ENCODE results near the gene ITGB2.
"Not testable (repeated sequence)": the region's sequence is repeated elsewhere in the genome, so short reads cannot be mapped to it uniquely, and the experiment has no call there.

ITGB2 gene

DNA sequence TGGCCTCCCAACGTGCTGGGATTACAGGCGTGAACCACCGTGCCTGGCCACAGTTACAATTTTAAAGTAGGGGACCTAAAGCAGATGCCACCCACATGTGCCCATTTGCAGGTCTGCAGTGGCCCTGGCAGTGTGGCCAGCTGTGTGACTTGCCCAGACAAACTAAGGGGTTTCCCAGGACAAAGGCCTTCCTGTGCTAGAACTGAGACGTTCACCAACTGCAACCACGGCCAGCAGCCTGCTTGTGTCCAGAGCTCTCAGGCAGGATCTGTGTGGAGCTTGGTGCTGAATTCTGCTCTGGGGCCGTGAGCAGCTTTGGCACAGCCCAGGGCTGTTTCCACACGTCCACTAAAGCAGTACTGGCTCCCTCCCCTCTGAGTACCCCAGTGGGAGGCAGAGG lies 36.6 kb downstream of the ITGB2 start:
- DNase-seq (ENCODE audit: low read depth in 2 of 2): no peak

- DNase-seq (ENCODE audit: low read depth in 2 of 2): no peak
Measured at GRCh38 chr21:44883250-44883649, 37.4 kb downstream of the ITGB2 start.

DNA sequence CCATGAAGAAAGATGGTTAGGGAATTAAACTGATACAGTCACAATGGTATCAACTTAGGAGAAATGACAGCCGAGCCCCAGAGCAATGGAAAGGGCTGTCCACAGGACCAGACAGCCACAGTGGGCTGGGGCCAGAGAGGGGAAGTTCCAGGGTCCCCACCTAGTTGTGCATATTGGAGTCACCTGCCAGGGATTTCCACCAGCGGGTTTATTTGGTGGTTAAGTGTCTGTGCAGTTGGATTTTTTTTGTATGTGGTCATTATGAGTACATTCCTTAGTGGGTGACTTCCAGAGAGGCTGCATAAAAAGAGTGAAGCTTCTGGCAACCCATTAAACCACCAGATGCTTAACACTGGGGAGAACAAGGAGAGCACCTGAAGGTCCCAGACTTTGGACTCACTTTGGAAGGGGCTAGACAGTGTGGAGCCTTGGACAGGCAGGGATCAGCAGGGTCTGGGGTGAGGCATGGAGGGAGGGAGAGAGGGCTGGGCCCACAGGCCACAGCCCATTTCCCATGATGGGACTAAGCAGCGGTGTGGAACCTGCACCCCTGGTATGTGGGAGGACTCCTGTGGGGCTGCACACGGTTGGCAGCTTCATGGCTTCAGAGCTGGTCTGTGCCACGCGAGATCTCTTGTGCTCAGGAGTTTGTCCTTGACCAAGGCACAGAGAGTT lies 39.4 kb downstream of the ITGB2 start:
- DNase-seq (ENCODE audit: low read depth in 2 of 2): no peak

DNA sequence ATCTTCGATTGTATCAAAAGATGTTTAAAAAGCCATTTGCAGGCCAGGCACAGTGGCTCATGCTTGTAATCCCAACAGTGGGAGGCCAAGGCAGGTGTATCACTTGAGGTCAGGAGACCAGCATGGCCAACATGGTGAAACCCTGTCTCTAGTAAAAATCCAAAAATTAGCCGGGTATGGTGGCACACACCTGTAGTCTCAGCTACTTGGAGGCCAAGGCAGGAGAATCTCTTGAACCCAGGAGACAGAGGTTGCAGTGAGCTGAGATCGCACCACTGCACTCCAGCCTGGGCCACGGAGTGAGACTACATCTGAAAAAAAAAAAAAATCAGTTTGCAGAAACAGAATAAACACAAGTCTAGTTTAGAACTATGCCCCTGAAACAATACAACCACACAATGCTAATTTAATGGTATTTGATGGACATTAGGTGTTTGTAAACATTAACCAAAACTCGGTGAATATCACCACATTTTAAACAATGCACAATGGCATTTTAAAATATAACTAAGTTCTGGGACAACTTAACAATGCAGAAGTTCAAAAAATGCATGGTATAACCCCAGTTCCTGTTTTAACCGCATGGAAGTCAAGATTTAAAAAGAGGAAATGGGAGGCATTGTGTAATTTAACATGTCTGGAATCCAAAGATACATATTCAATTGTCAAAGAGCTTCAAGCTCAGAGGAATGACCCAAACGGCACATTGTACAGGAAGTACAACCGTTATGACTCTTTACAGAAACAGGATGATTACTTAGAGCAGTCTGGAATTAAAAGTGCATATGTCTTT lies 40.1 kb downstream of the ITGB2 start:
- DNase-seq (ENCODE audit: low read depth in 2 of 2): no peak

DNA sequence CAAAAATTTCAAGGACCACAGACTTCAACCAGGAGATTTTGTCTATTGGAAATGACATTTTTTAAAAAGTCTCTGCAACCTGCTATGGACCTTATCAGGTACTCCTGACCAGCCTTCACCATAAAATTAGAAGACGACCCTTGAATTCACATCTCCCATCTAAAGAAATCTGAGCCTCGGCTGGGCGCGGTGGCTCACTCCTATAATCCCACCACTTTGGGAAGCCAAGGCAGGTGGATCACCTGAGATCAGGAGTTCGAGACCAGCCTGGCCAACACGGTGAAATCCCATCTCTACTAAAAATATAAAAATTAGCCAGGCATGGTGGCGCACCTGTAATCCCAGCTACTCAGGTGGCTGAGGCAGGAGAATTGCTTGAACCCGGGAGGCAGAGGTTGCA lies 41.5 kb downstream of the ITGB2 start:
- DNase-seq (ENCODE audit: low read depth in 2 of 2): not testable (repeated sequence)

DNA sequence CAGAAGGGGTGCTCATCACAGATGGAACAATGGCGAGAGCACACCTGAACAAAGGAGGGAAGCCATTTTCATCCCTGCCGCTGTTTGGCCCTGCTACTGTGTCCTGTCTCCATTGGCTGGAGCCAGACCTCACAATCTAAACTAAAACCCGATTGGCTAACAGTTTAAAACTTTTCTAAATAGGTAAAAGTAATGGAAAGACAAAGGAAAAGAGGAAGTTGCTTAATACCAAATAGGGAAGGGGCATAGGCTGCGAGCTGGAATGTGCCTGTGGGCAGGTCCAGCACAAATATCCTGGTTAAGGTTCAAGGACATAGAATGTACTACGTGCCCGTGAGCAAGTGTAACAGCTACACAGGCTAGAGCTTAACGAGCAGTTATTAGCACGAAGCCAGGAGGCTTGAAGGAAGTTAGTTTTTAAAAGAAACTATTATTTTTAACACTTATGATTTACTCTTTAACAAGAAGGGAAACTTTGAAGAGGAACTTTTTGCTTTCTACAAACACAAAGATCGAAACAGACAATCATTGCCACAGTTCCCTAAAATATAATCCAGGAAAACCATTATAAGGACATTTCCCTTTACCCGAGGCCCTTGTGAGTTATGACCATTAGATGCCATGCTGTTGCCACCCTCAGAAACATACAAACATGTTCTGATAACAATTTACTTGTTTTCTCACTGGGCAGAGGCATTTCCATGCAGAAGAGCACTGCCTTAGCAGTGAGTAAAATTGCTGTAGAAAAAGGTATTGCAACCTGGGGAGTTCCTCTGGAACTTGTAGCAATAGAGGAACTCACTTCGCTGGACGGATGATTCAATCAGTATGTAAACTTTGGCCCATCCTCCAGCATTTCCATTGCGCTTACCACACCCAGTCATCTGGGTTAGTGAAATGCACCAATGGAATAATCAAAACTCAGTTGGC lies 42.4 kb downstream of the ITGB2 start:
- no peak for DNase-seq (ENCODE audit: low read depth in 2 of 2)

DNA sequence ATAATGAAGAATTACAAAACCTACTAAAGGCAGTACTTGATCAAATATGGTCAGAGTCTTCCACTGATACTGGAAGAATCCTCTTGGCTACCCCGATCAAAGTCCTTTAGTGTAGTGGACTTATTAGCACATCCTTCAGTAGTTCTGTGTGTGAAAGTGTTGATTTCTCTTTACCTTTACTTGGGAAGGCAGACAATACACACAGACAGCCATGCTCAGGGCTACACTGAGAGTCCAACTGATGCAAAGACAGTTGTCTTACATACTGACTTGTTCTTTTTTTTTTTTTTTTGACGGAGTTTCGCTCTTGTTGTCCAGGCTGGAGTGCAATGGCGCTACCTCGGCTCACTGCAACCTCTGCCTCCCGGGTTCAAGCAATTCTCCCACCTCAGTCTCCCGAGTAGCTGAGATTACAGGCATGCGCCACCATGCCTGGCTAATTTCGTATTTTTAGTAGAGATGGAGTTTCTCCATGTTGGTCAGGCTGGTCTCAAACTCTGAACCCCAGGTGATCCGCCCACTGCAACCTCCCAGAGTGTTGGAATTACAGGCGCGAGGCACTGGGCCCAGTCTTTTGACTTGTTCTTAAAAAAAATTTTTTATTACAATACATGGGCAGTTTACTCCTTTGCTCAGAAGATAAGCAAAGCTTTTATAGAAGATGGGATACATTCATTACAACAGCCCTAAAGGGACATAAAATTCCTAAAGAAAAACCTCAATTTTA lies 43.7 kb downstream of the ITGB2 start:
- no peak for DNase-seq (ENCODE audit: low read depth in 2 of 2)

DNA sequence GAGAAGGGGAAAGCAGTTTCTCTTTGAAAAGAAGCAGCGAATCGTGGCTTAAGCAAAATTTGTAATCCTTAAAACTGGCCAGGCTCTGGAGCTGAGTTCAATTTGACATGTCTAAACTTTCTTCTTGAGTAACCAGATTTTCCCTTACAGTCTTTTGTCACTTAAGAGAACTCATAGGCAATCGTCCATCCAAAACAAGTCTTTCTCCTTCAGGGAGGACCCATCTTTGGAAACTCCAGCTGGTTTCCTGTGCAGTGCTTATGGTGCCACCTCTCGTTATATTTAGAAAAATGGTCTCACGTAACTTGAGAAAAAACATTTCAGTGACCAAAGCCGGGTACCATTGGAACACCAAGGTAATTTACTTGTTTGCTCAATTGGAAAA lies 45.4 kb downstream of the ITGB2 start:
- no peak for DNase-seq (ENCODE audit: low read depth in 2 of 2)

- no peak for DNase-seq (ENCODE audit: low read depth in 2 of 2)
Measured at GRCh38 chr21:44874497-44875315, 46.0 kb downstream of the ITGB2 start.

- DNase-seq (ENCODE audit: low read depth in 2 of 2): peak in 1 of 2 donors; percentile 20
Measured at GRCh38 chr21:44874240-44874496, 46.5 kb downstream of the ITGB2 start.

- peak; percentile 99 for DNase-seq (ENCODE audit: low read depth in 2 of 2)
Measured at GRCh38 chr21:44873356-44874239, 47.1 kb downstream of the ITGB2 start, which contains the start of gene PTTG1IP. TSS of gene PTTG1IP (minus strand) at chr21:44873690. CDS start at chr21:44873616, 74 bp downstream.

DNA sequence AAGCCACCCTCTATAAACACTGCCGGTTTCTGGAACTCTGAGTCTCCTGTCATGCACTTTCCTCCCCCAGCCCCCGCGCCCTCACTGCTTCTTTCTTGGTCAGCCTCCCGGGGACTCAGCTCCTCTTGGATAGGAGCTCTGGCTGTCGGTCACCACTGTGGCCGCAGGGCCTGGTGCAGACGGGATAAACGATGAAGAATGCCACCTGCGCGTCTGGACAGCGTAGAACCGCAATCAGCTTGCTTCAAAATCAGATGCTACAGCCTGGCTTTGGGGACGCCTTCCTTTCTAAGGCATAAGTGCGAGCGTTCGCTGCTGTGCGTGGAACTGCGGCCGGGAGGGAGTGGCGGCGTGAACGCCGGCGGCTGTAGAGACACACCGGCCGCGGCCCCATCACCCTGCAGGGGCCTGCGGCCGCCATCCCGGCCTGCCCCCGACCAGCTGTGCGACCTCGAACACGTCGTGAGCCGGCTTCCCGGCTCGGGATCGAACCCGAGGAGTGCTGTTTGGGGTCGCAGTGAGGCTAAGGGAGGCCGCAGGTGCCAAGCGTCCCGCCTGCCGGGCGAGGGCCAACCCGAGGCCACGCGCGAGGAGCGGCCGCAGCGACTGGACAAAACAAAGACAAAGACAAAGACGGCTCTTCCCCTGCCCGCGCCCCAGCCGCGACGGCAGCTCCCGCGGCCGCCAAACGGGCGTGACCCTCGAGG lies 47.9 kb downstream of the ITGB2 start:
- DNase-seq (ENCODE audit: low read depth in 2 of 2): no peak

GRCh38 chr21:44872323-44872648 lies 48.4 kb downstream of the ITGB2 start:
- no peak for DNase-seq (ENCODE audit: low read depth in 2 of 2)

DNA sequence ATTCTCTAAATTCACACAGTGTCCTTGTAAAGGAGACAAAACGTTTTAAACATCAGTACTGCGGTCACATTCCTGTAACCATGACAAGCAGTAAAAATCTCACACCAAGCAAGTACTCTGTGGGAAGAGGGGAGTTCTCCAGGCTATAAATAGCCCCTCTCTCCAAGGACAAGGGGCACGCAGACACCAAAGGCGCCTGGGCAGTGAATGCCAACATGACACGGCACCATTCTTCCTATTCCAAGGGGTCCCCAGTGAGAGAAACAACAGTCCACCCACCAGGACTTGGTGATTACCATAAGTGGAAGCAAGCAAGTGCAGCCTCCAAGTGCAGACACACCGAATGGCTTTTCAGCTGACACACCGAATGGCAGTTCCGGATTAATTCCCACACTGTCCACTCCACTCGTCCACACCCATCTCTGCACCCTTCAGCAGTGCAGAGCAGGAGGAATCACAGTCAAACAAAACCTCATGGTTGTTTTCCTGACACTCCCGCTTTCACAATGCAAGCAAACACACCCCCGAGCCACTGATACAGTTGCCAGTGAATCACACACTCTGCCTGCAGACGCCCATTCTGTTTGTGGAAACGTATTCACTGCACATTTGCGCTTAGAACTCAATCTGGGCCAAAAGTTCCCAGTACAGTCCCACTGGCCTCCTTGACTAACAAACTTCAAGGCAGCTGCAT lies 49.0 kb downstream of the ITGB2 start:
- no peak for DNase-seq (ENCODE audit: low read depth in 2 of 2)

DNA sequence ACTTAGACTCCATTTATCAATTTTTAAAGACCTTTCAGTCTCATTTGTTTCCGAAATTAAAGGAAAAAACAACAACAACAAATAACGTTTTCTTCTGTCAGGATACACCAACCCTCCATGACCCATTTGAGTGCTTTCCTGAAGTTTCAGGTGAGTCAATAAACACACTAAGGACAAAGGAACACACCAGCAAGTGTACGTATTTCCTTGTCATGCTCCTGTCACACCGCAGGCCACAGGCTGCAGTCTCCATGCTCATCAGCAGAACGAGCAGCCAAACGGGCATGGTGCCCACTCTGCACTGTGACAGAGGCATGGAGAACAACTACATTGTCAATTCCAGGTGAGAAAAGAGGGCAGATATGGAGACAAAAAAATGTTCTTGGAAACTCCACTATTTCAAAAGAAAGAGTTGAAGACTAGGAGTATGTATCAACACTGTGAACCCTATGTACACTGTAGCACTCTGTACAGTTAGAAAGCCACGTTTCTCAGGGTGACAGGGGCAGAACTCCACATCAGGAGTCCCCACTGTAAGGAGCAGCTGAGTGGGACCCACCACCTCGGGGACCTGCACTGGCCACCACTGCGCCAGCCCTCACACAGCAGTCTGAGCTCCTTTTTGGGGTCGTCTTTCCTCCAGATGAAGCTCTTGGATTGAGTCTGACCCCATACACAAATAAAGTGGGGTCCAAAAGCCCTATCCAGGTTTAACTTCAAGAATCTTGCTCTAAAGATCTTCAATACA lies 49.8 kb downstream of the ITGB2 start:
- no peak for DNase-seq (ENCODE audit: low read depth in 2 of 2)

GRCh38 chr21:44869781-44870747 lies 50.6 kb downstream of the ITGB2 start:
- no peak for DNase-seq (ENCODE audit: low read depth in 2 of 2)

DNA sequence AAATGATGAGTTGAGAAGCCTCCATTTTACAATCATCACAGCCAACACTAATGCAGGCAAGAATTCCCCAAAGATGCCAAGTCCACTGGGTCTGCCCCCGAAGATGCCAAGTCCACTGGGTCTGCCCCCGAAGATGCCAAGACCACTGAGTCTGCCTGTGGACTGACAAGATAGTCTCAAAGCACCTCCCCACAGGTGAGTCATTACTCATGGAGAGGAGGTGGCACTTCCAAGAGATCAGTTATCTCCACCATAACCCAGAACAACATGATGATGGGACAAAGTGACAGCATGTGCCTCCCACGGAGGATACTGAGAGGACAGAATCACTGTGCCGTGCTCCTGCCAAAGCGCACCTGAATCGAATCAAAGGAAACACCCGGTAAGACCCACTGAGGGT lies 52.0 kb downstream of the ITGB2 start:
- no peak for DNase-seq (ENCODE audit: low read depth in 2 of 2)
